Parathyroid adenoma (tissue), 2 donors: ENCODE results near the gene RERE.
A peak's percentile ranks its signal among the peaks of the same experiment; 100 is the strongest.

Experiments
- H2AFZ ChIP-seq: fragments of 300-600 bp; sonication (generic); one replicate; pipeline ENCODE4 v1.7.0; 2017; ENCODE audit warnings: antibody characterized with exemption, mild to moderate bottlenecking
- H3K27ac ChIP-seq: fragments of 300-600 bp; sonication (generic); one replicate; pipeline ENCODE4 v1.7.0; 2017
- H3K27me3 ChIP-seq: fragments of 300-600 bp; sonication (generic); one replicate; pipeline ENCODE4 v1.7.0; 2017; ENCODE audit warnings: low read length; ENCODE audit not compliant: control insufficient read depth, insufficient read depth
- H3K36me3 ChIP-seq: fragments of 300-600 bp; sonication (generic); one replicate; pipeline ENCODE4 v1.7.0; 2017; ENCODE audit warnings: low read length; ENCODE audit not compliant: control insufficient read depth, insufficient read depth
- H3K4me1 ChIP-seq: fragments of 300-600 bp; sonication (generic); one replicate; pipeline ENCODE4 v1.7.0; 2017; ENCODE audit warnings: control low read depth
- H3K4me2 ChIP-seq: fragments of 300-600 bp; sonication (generic); one replicate; pipeline ENCODE4 v1.7.0; 2017; ENCODE audit warnings: low read length
- H3K4me3 ChIP-seq: fragments of 300-600 bp; sonication (generic); one replicate; pipeline ENCODE4 v1.7.0; 2017; ENCODE audit warnings: low read depth, low read length
- H3K79me2 ChIP-seq: fragments of 300-600 bp; sonication (generic); one replicate; pipeline ENCODE4 v1.7.0; 2017; ENCODE audit warnings: control low read depth
- H3K9ac ChIP-seq: fragments of 300-600 bp; sonication (generic); one replicate; pipeline ENCODE4 v1.7.0; 2017; ENCODE audit warnings: mild to moderate bottlenecking
- H3K9me3 ChIP-seq: fragments of 300-600 bp; sonication (generic); one replicate; pipeline ENCODE4 v1.7.0; 2017; ENCODE audit warnings: low read length; ENCODE audit not compliant: control insufficient read depth
- CTCF ChIP-seq: fragments of 300-600 bp; sonication (generic); IDR thresholded peaks from one replicate; pipeline ENCODE4 v1.7.0; 2017; ENCODE audit warnings: antibody characterized with exemption, mild to moderate bottlenecking
- donor health status: primary hyperparathyroidism.

RERE gene

GRCh38 chr1:8473121-8473875 is 344.1 kb downstream of the RERE start:
- Histone ChIP-seq H3K79me2 (peaks cover 4% of the 10 kb centered on the region), H3K27me3 (no peaks in the 10 kb centered on the region), H3K4me1 (no peaks in the 10 kb centered on the region), H3K9ac (no peak overlapping the region), H3K27ac (no peak overlapping the region), H3K9me3 (no peaks in the 10 kb centered on the region), H2AFZ (no peak overlapping the region), H3K4me2 (peak overlapping the region; percentile 9), H3K4me3 (no peak overlapping the region), H3K36me3 (no peaks in the 10 kb centered on the region)
- no peak for TF ChIP-seq CTCF

GRCh38 chr1:8472668-8473067 is 344.8 kb downstream of the RERE start:
- no peak for TF ChIP-seq CTCF

GRCh38 chr1:8471451-8471850 is 346.0 kb downstream of the RERE start:
- Histone ChIP-seq H2AFZ (no peak overlapping the region), H3K4me2 (no peak overlapping the region), H3K27me3 (no peaks in the 10 kb centered on the region), H3K4me1 (no peaks in the 10 kb centered on the region), H3K9me3 (no peaks in the 10 kb centered on the region), H3K36me3 (no peaks in the 10 kb centered on the region), H3K79me2 (peaks cover 4% of the 10 kb centered on the region), H3K9ac (no peak overlapping the region), H3K27ac (no peak overlapping the region), H3K4me3 (no peak overlapping the region)
- TF ChIP-seq CTCF = no peak

More at GRCh38 chr1:8472668-8473067, 344.8 kb downstream of the RERE start:
- Histone ChIP-seq H3K9me3 (no peaks in the 10 kb centered on the region), H3K27me3 (no peaks in the 10 kb centered on the region), H3K9ac (no peak overlapping the region), H3K36me3 (no peaks in the 10 kb centered on the region), H3K79me2 (peaks cover 4% of the 10 kb centered on the region), H2AFZ (no peak overlapping the region), H3K4me1 (no peaks in the 10 kb centered on the region), H3K27ac (no peak overlapping the region), H3K4me3 (no peak overlapping the region), H3K4me2 (peak overlapping the region; percentile 9)

GRCh38 chr1:8468751-8469150 is 348.7 kb downstream of the RERE start:
- Histone ChIP-seq H2AFZ (no peak overlapping the region), H3K4me1 (peaks cover 1% of the 10 kb centered on the region), H3K4me3 (no peak overlapping the region), H3K27me3 (no peaks in the 10 kb centered on the region), H3K9ac (no peak overlapping the region), H3K36me3 (no peaks in the 10 kb centered on the region), H3K9me3 (no peaks in the 10 kb centered on the region), H3K4me2 (no peak overlapping the region), H3K27ac (no peak overlapping the region), H3K79me2 (peaks cover 4% of the 10 kb centered on the region)
- TF ChIP-seq CTCF = no peak

GRCh38 chr1:8467308-8467707 is 350.1 kb downstream of the RERE start:
- H3K9me3 ChIP-seq = no peaks in the 10 kb centered on the region
- H3K9ac ChIP-seq = no peak overlapping the region
- H3K27me3 ChIP-seq = no peaks in the 10 kb centered on the region
- no peak overlapping the region for H2AFZ ChIP-seq
- H3K4me2 ChIP-seq = no peak overlapping the region
- H3K4me3 ChIP-seq = no peak overlapping the region
- H3K79me2 ChIP-seq = peaks cover 4% of the 10 kb centered on the region
- no peak overlapping the region for H3K27ac ChIP-seq
- no peak for TF ChIP-seq CTCF
- H3K4me1 ChIP-seq = peaks cover 6% of the 10 kb centered on the region
- no peaks in the 10 kb centered on the region for H3K36me3 ChIP-seq
